HPDE6-E6E7 (cell line): ENCODE measurements around the gene VPS13A.
"Not testable (repeated sequence)": the region's sequence is repeated elsewhere in the genome, so short reads cannot be mapped to it uniquely, and the experiment has no call there.

Experiments used
- DNase-seq: peaks from one replicate; pipeline ENCODE4 v3.0.0; 2011; ENCODE audit warnings: missing footprints; ENCODE audit errors: extremely low spot score

VPS13A gene

DNA sequence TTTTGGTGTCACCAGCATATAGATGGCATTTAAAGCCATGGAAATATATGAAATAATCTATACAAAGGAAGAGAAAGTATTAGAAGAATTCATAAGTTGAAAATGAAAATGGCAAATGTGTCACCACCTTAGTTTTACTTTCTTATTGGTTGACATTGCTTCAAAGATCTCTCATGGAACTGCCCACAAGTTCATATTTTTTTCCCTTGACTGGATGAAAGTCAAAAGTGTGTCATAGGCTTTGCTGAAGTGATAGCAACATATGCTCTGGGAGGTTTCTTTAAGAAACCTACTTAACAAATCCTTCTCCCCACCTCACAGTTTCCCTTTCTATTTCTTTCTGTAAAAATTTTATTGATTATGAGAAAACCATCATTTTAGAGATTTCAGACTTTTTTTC, 127.2 kb downstream of the VPS13A start:
- no peak for DNase-seq

DNA sequence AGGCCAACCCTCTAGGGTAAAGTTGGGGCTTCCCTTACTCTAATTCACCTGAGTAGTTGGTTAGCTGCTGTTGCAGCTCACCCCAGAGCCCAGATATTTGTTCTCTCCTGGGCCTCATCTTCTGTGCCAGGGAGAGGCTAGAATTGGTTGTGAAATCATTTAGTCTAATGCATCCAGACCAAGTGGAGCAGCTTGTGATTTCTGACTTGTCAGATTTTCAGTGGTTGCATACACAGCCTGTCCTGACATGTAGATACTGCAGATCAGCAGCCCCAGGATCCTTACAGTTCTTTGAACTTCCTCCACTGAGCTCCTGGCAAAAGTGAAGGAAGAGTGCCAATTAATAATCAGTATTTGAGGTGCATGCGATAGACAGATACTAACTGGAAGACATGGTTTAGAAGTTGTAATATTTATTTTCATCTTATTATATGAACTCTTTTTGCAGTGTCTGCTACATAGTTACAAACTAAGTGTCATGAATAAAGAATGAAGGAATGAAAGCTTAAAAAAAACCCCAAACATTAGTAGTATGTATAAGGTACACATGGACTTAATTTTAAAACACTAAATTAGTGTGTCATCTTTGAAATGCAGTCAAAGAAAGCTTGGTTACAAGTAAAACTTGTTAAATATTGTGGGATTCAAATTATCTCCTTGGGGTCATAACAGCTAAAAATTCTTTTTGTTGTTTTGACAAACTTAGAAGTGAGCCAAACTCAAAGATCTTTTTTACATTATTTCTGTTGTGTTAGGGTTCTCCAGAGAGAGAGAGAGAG, 128.5 kb downstream of the VPS13A start:
- peak; percentile 57 for DNase-seq

DNA sequence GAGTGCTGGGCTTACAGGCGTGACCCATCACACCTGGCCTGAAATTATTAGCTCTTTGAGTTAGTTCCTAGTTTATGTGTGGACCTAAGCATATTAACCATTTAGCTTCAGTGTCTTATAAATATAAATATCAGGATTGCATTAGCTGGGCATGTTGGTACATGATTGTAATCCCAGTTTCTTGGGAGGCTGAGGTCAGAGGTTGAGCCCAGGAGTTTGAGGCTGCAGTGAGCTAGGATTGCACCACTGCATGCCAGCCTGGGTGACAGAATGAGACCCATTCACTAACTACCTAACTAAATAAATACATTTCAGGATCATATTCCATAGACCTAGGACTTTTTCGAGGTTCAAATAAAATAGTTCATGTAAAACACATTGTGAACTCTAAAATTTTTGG, 129.8 kb downstream of the VPS13A start:
- DNase-seq = no peak

DNA sequence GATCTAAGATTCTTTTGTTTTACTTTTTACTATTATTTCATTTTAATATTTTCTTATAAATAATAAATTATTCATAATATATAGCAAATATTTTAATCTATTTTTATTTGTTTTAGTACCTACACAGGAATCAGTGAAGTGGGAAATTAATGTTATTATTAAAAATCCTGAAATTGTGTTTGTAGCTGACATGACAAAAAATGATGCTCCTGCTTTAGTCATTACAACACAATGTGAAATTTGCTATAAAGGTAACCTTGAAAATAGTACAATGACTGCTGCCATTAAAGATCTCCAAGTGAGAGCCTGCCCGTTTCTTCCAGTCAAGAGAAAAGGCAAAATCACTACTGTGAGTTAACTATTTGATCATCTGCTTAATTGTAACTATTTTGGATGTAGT, 138.7 kb downstream of the VPS13A start:
- DNase-seq = no peak

DNA sequence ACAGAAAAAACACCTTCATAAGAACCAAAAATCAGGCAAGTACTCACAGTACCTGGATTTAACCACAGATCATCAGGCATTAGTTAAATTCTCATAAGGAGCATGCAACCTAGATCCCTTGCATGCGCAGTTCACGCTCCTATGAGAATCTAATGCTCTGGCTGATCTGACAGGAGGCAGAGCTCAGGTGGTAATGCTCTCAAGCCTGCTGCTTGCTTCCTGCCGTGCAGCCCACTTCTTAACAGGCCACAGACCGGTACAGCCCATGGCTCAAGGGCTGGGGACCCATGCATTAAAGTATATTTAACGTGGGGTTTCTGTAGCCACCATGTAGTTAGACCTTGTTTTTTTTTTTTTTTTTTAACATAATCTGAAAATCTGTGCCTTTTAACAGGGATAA, 147.7 kb downstream of the VPS13A start:
- no peak for DNase-seq

DNA sequence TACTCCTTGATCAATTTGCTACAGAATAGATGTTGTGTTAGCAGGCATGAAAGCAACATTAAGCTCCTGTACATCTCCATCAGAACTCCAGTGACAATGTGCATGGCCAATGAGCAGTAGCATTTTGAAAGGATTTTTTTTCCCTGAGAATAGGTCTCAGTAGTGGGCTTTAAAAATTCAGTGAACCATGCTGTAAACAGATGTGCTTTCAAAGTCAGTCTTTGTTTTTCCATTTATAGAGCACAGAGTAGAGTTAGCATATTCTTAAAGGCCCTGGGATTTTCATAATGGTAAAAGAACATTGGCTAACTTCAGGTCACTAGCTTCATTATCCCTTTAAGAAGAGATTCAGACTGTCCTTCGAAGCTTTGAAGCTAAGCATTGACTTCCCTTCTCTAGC, 150.8 kb downstream of the VPS13A start:
- DNase-seq = no peak

DNA sequence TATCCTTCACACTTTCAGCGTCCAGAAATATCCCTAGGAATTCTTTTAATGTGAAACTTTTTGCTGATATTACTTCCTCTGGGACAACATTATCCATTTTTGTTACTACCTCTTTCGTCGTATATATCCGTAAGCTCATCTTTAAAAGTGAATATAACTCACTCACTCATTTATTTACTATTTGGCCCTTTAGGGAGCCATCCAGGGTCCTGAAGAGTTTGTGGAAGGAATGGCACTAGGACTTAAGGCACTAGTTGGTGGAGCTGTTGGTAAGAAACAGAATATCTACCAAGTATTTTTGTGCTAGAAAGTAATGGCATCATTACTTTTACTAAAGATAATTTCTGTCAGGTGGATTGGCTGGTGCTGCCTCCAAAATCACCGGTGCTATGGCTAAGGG, 192.7 kb downstream of the VPS13A start:
- no peak for DNase-seq

DNA sequence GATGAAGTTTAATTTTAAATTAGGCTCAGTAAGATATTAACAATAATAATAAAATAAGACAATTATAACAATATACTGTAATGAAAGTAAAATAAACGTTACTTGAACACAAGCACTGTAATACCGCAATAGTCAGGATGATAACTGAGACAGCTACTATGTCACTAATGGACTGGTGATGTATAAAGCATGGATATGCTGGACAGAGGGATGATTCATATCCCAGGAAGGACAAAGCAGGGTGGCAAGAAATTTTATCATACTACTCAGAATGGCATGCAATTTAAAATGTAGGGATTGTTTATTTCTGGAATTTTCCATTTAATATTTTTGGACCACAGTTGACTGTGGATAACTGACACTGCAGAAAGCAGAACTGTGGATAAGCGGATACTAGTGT, 196.9 kb downstream of the VPS13A start:
- DNase-seq = no peak

DNA sequence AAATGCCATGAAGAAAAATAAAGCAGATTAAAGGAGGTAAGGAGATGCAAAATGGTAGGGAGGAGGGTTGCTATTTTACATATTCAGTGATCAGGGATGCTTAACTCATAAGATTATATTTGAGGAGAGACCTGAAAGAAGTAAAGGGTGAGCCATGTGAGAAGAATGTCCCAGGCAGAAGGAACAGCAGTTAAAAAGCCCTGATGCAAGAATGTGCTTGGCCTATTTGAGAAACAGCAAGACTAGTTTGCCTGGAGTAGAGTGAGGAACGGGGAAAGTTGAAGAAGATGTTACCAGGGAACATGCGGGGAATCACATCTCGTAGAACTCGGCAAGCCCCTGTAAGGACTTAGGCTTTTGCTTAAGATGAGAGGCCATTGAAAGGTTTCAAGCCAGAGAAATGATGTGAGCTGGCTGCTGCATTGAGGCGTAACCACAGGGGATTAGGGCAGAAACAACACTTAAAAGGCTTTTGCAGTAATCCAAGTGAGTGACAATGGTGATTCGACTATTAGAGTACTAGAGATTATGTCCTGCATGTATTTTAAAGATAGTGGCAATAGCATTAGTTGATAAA, 198.7 kb downstream of the VPS13A start:
- no peak for DNase-seq

DNA sequence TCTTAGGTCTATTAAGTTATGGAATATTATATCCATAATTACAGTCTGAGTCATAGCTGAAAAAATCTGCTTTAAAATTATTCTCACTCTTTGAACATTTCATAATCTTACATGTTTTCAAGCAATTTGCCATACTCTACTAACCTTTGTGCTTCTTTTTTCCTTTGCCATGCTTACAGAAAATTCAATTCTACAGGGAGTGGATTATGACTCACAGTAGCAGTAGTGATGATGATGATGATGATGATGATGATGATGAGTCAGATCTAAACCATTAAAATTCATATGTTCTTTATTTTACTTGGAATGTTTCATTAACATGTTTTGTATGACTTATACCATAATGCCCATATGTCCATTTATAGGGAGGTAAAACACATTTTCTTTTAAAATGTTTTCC, 207.1 kb downstream of the VPS13A start:
- DNase-seq = no peak

DNA sequence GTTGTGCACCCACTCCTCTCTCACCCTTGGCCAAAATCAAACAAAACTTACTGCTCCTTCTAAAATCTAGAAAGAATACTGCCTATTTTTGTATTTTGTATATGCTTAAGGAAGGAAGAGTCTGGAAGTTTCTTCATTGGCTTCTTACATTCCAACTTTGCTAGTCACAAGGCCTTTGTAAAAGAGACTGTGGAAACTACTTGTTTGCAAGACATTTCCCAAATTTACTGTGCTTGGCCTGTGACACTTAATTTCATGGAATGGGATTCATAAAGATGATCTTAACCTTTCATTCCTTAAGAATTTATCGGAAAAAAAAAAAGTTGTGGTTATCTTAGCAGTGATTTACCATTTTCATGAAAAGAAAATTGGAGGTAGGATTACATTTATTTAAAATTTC, 208.9 kb downstream of the VPS13A start:
- no peak for DNase-seq

DNA sequence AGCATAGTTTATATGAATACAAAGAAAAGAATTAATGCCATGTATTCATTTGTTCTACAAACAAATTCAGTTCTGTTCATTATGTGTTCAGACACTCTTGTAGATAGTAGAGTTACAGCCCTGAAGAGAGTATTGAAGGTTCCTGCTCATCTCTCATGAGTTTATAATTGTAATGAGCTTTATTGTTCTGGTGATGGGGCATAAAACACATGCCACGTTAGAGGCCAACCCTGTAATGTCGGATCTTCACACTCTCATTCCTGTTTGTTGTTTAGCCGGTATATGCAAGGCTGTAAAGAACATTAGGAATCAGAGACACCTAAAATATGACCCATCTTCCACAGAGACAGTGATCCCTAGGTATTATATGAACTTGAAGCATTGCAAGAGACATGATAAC, 214.5 kb downstream of the VPS13A start:
- no peak for DNase-seq

DNA sequence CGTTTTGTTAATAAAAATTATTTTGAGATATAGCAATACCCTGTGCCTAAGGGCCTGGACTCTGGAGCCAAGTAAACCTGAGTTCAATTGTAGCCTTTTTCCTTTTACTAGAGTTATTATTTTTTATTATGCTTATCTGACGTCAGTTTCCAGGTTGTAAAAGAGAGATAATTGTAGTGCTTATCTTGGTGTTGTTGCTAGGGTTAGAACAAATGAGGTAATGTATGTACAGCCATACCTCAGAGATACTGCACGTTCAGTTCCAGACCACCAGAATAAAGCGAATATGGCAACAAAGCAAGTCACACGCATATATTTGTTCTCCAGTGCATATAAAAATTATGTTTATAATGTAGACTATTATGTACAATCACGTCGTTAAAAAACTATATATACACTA, 215.0 kb downstream of the VPS13A start:
- DNase-seq = no peak

DNA sequence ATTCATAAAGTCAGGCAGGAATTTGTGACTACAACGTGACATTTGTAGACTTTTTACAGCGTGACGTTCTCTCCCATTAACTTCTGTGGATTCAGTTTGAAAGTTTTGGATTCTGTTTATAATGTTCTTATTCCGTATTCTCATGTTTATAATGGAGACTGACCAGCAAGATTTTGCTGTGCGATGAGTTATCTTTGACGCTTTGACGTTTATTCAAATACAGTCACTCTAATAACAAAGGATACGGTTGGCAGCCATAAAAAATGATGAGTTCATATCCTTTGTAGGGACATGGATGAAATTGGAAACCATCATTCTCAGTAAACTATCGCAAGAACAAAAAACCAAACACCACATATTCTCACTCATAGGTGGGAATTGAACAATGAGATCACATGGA, 221.2 kb downstream of the VPS13A start:
- DNase-seq = not testable (repeated sequence)

DNA sequence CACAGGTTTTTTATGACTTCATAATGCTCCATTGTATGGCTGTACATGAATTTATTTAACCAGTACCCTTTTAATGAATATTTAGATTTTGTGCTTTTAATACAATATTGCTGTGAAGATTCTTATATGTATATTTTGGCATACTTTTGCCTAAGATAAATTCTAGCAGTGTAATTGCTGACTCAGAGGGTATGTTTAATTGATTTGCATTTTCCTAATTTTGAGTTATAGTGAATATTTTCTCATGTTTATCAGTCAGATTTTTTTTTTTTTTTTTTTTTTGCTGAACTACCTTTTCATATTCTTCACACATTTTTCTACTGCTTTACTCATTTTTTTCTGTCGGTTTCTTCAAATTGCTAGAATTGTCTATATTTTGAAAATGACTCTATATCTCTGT, 222.6 kb downstream of the VPS13A start:
- no peak for DNase-seq

DNA sequence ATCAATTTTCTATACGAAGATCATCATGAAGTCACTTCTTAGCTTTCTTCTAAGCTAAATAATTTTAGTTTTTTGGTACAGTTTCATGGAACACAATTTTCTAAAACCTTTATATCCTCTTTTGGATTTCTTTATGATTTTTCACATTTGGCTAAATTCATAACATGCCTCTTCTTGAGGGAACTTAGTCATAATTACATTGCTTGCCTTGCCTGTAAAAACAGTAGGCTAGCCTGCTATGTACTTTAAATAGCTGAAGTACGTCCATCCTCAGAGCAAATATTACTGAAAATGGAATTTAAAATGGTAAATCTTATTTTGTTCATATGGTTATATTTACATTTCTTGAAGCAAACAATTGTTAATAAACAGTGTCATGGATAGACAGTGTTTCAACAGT, 225.0 kb downstream of the VPS13A start:
- DNase-seq = no peak

DNA sequence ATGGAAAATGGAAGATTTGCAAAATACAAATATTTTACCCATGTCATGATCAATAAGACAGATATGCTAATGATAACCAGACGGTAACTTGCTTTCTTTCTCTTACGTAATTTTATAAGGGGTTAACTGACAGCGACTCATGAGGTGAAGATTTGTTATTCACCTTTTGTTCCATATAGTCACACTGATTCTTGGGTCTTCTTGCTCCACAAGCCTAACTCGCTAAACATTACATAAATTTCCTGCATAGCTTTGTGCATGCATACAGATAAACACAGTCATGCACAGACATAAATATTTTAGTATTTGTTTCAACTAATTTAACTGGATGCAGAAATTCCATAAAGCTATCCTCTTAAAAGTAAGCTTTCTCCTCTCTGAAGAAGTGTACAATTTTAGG, 225.9 kb downstream of the VPS13A start:
- DNase-seq = no peak

DNA sequence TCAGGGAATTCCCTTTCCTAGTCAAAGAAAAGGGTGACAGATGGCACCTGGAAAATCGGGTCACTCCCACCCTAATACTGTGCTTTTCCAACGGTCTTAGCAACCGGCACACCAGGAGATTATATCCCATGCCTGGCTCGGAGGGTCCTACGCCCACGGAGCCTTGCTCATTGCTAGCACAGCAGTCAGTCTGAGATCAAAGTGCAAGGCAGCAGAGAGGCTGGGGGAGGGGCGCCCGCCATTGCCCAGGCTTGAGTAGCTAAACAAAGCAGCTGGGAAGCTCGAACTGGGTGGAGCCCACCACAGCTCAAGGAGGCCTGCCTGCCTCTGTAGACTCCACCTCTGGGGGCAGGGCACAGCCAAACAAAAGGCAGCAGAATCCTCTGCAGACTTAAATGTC, 231.2 kb downstream of the VPS13A start:
- DNase-seq = not testable (repeated sequence)

DNA sequence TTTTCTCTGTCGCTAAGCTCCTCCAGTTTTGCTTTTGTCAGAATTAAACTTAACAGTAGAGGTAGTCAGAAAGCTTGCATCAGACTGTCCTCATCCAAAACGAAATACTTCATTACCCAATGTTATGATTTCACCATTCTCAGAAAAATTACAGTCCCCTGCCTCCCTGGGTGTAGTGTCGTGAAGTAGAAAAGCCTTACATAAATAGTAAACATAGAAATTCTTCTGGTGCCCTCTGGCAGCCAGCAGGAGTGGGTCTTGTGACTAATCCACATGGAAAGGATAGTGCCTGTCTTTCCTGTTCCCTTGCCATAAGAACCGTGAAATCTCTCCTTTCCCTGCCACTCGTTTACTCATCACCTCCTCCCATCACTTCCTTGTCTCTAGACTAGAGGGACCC, 240.2 kb downstream of the VPS13A start:
- DNase-seq = peak; percentile 22

DNA sequence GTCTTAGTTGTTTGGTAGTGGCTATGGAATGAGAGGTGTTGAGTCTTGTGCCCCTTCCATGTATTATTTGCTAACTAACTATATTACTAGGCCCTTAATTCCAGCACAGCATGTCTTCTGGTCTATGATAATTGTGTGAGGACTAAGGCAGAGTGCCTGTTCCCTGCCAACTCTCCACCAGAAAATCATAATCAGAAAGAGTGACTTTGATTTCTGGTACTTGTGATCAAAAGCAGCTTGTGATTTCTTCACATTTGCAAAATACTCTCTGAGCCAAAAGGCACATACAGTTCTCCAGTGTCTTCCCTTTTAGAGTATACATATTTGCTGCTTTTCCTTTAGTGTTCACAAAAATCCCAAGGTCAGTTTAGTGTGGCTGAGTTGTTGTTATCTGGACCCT, 240.9 kb downstream of the VPS13A start:
- no peak for DNase-seq

DNA sequence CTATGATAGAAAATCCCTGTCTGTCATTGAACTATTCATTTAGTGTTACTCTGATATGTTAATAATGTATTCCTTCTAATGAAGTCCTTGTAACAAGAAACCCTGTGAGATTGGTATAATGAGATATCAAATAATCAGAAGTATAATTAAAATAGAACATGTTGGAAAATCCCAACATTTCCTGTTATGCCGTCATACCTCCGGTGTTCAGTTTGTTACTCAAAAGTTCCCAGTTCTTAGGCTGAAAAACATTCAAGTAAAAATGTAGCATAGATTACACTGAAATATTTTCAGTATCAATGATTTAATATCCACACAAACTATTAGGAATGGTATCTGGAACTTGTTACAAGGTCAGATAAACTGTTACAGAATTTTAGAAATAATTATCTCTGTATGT, 243.3 kb downstream of the VPS13A start:
- DNase-seq = no peak

DNA sequence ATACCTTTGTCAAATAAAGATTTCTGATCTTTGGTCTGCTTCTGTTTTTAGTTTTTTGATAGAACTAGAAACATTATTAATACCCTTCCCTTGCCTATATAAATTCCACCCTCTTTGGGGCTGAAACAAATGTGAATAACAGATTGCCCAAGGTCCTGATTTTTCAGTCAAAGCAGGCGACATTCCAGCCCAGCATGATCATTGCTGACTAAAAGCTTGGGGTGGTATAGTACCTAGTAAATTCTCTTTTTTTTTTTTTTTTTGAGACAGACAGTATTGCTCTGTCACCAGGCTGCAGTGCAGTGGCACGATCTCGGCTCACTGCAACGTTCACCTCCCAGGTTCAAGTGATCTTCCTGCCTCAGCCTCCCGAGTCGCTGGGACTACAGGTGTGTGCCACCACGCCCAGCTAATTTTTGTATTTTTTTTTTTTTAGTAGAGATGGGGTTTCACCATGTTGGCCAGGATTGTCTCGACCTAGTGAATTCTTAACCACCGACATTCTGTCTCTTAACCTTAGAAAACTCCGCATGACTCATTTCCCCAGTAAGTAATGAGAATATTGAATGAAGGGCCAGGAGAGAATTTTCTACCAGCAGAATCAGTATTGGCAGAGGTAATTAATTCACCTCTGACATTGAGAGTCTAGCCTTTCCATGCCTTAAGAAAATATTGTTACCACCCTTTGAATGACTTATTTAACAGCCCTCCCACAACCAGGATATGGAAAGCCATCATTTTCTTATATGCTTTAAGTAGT, 244.4 kb downstream of the VPS13A start:
- DNase-seq = no peak

DNA sequence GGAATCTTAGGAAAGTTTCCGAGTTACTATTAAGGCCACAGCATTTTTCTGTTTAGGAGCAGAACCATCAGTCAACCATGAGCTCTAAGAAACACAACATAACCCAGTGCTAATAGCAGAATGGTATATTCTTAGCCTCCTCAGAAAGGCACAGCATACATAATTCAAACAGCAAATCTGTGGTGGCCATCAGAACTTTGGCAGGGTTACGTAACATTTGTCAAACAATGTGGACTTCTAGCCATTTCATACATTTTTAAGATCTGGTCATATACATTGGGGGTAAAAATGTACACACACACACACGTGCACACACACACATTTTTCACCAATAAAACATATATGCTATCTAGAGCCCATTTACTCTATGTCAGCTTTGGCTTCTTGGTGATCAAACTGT, 245.6 kb downstream of the VPS13A start:
- DNase-seq = no peak
